ENCODE results near the gene PCGF2. TPM values are rescaled to one million over a fixed set of nuclear protein-coding genes. Genes with fewer than 3 reads are reported as not detected.
"Not testable (repeated sequence)": the region's sequence is repeated elsewhere in the genome, so short reads cannot be mapped to it uniquely, and the experiment has no call there.

PCGF2 gene
- total RNA-seq, 1 donor from 2014 or later: 64.8 TPM

- intact Hi-C loops (cut with DNase I): no loop called here
- Histone ChIP-seq H3K9me3 (no peaks in the 10 kb centered on the region), H3K36me3 (peaks cover 14 to 22% of the 10 kb centered on the region in 2 donors), H3K4me1 (peaks cover 0 to 15% of the 10 kb centered on the region in 2 donors), H3K27me3 (no peaks in the 10 kb centered on the region), H3K27ac (no peak overlapping the region), H3K4me3 (no peak overlapping the region)
- TF ChIP-seq, protein P1, sequence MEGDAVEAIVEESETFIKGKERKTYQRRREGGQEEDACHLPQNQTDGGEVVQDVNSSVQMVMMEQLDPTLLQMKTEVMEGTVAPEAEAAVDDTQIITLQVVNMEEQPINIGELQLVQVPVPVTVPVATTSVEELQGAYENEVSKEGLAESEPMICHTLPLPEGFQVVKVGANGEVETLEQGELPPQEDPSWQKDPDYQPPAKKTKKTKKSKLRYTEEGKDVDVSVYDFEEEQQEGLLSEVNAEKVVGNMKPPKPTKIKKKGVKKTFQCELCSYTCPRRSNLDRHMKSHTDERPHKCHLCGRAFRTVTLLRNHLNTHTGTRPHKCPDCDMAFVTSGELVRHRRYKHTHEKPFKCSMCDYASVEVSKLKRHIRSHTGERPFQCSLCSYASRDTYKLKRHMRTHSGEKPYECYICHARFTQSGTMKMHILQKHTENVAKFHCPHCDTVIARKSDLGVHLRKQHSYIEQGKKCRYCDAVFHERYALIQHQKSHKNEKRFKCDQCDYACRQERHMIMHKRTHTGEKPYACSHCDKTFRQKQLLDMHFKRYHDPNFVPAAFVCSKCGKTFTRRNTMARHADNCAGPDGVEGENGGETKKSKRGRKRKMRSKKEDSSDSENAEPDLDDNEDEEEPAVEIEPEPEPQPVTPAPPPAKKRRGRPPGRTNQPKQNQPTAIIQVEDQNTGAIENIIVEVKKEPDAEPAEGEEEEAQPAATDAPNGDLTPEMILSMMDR (IDR thresholded peaks at IDR 0.05): no peak
- no peak for DNase-seq (ENCODE audit: low spot score in 2 of 2)
These were observed 43.0 kb upstream of the PCGF2 start for GRCh38 chr17:38791162-38791561.

DNA sequence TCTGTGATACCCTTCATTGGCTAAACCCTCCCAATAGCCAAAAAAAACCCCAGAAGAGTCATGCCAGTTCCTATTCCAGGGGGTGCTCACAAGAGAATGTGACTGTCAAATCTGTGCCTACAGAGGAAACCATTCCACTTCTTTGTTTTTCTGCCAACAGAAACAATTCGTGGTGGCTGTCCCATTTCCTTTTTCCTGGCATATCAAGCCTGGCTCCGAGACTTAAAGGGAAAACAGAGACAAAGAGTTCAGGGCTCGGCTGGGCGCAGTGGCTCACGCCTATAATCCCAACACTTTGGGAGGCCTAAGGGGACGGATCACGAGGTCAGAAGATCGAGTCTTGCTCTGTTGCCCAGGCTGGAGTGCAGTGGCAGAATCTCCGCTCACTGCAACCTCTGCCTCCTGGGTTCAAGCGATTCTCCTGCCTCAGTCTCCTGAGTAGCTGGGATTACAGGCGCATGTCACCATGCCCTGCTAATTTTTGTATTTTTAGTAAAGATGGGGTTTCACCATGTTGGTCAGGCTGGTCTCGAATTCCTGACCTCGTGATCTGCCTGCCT, 42.1 kb upstream of the PCGF2 start:
- not testable (repeated sequence) for H3K9me3 ChIP-seq

GRCh38 chr17:38789185-38789584, 41.0 kb upstream of the PCGF2 start:
- Histone ChIP-seq H3K27me3 (no peaks in the 10 kb centered on the region), H3K9me3 (no peaks in the 10 kb centered on the region), H3K27ac (no peak overlapping the region), H3K4me1 (peaks cover 0 to 12% of the 10 kb centered on the region in 2 donors), H3K36me3 (peaks cover 32 to 38% of the 10 kb centered on the region in 2 donors), H3K4me3 (no peak overlapping the region)
- intact Hi-C loops (cut with DNase I): no loop called here
- TF ChIP-seq, protein P1 (IDR thresholded peaks at IDR 0.05): no peak
- no peak for DNase-seq (ENCODE audit: low spot score in 2 of 2)

More for the DNA sequence above, 42.1 kb upstream of the PCGF2 start:
- H3K27me3 ChIP-seq; intact Hi-C loops (cut with DNase I); H3K4me3 ChIP-seq; H3K27ac ChIP-seq; DNase-seq (ENCODE audit: low spot score in 2 of 2): not testable (repeated sequence)
- Histone ChIP-seq H3K4me1 (peaks cover 0 to 12% of the 10 kb centered on the region in 2 donors), H3K36me3 (peaks cover 22 to 28% of the 10 kb centered on the region in 2 donors)

- H3K9me3 ChIP-seq; H3K27me3 ChIP-seq; H3K4me3 ChIP-seq; intact Hi-C loops (cut with DNase I); DNase-seq (ENCODE audit: low spot score in 2 of 2); H3K27ac ChIP-seq: not testable (repeated sequence)
- peaks cover 0 to 12% of the 10 kb centered on the region in 2 donors for H3K4me1 ChIP-seq
- H3K36me3 ChIP-seq: peaks cover 43% of the 10 kb centered on the region in 2 donors
These were observed 39.9 kb upstream of the PCGF2 start for GRCh38 chr17:38787999-38788398.

- H3K4me3 ChIP-seq: no peak overlapping the region
- intact Hi-C loops (cut with DNase I): no loop called here
- DNase-seq (ENCODE audit: low spot score in 2 of 2): no peak
- peaks cover 0 to 12% of the 10 kb centered on the region in 2 donors for H3K4me1 ChIP-seq
- no peak overlapping the region for H3K27ac ChIP-seq
- TF ChIP-seq, protein P1 (IDR thresholded peaks at IDR 0.05): no peak
- H3K36me3 ChIP-seq: peaks cover 51 to 54% of the 10 kb centered on the region in 2 donors
- H3K9me3 ChIP-seq: no peaks in the 10 kb centered on the region
- H3K27me3 ChIP-seq: no peaks in the 10 kb centered on the region
These were observed 38.2 kb upstream of the PCGF2 start for GRCh38 chr17:38786372-38786771.

- no peaks in the 10 kb centered on the region for H3K4me1 ChIP-seq
- no peak overlapping the region for H3K4me3 ChIP-seq
- no peak overlapping the region for H3K27ac ChIP-seq
- DNase-seq (ENCODE audit: low spot score in 2 of 2): no peak
- intact Hi-C loops (cut with DNase I): no loop called here
- H3K9me3 ChIP-seq: no peaks in the 10 kb centered on the region
- H3K36me3 ChIP-seq: peaks cover 83 to 85% of the 10 kb centered on the region in 2 donors
- TF ChIP-seq, protein P1 (IDR thresholded peaks at IDR 0.05): no peak
- H3K27me3 ChIP-seq: no peaks in the 10 kb centered on the region
These were observed 35.1 kb upstream of the PCGF2 start for GRCh38 chr17:38783227-38783626.

Measured in ascending aorta (tissue), 2 donors.